Right lobe of liver (tissue), 4 donors: Measurements from ENCODE around the gene PPP1R12B.
"Not testable (repeated sequence)": the region's sequence is repeated elsewhere in the genome, so short reads cannot be mapped to it uniquely, and the experiment has no call there.

Experiments used
- CTCF ChIP-seq, 4 donors: fragments of 200-600 bp in 3 of 4; fragments of 450-650 bp in 1 of 4; IDR thresholded peaks; one replicate each; pipeline versions ENCODE4 v1.5.1 to v1.8.0; 2016 to 2022; ENCODE audit warnings: antibody characterized with exemption in 4 of 4, mild to moderate bottlenecking in 2 of 4
- POLR2A ChIP-seq: fragments of 450-650 bp; IDR thresholded peaks from one replicate; pipeline ENCODE4 v1.6.1; 2017; ENCODE audit warnings: antibody characterized with exemption, mild to moderate bottlenecking
- donor health status: DM: no; HTN: no; CAD: no.
- donor health status: DM: no; HTN: no; CAD: no.
- donor health status: DM: no; HTN: yes; CAD: no.

GRCh38 chr1:202420422-202421094 lies 72.1 kb downstream of the PPP1R12B start:
- TF ChIP-seq POLR2A; CTCF (IDR thresholded peaks at IDR 0.05): not testable (repeated sequence)
